Liver (tissue), 3 donors: ENCODE data around the gene CPNE1.
A peak's percentile ranks its signal among the peaks of the same experiment; 100 is the strongest.

Experiments used
- ATF3 ChIP-seq: IDR thresholded peaks from 2 replicates; pipeline ENCODE4 v1.6.1; 2016; ENCODE audit warnings: antibody characterized with exemption
- CTCF ChIP-seq: fragments of 150-350 bp; IDR thresholded peaks from 2 replicates; pipeline ENCODE4 v1.5.1; 2017; ENCODE audit warnings: improper control_type of control experiment, low read depth, low read length; ENCODE audit not compliant: missing input control
- EGR1 ChIP-seq, 2 donors: IDR thresholded peaks; 2 replicates each; pipeline ENCODE4 v1.6.1; 2016 to 2018; ENCODE audit warnings: antibody characterized with exemption in 2 of 2, low read depth in 2 of 2
- FOXA1 ChIP-seq: IDR thresholded peaks from 2 replicates; pipeline ENCODE4 v1.6.1; 2016; ENCODE audit warnings: antibody characterized with exemption
- GABPA ChIP-seq, 2 donors: IDR thresholded peaks in 1 of 2; conservative IDR thresholded peaks in 1 of 2; 2 replicates each; pipeline ENCODE4 v1.6.1; 2016; ENCODE audit warnings: antibody characterized with exemption in 2 of 2, mild to moderate bottlenecking in 1 of 2, moderate library complexity in 1 of 2
- HNF4A ChIP-seq, 2 donors: conservative IDR thresholded peaks; 2 replicates each; pipeline ENCODE4 v1.6.1; 2016; ENCODE audit warnings: antibody characterized with exemption in 2 of 2, mild to moderate bottlenecking in 2 of 2
- MAX ChIP-seq: IDR thresholded peaks from 2 replicates; pipeline ENCODE4 v1.6.1; 2016; ENCODE audit warnings: antibody characterized with exemption
- RAD21 ChIP-seq, 2 donors: IDR thresholded peaks; 2 replicates each; pipeline ENCODE4 v1.6.1; 2016; ENCODE audit warnings: antibody characterized with exemption in 2 of 2, mild to moderate bottlenecking in 2 of 2
- YY1 ChIP-seq: IDR thresholded peaks from 2 replicates; pipeline ENCODE4 v1.6.1; 2016; ENCODE audit warnings: antibody characterized with exemption, mild to moderate bottlenecking
- ZBTB33 ChIP-seq: IDR thresholded peaks from 2 replicates; pipeline ENCODE4 v1.6.1; 2016; ENCODE audit warnings: antibody characterized with exemption
- donor health status: healthy.
- donor health status: healthy.

GRCh38 chr20:35690265-35690664, 25.6 kb upstream of the CPNE1 start:
- peak; percentile 27 to 64 for TF ChIP-seq HNF4A (conservative IDR thresholded peaks at IDR 0.05)
- TF ChIP-seq CTCF, result no peak
- no peak for TF ChIP-seq EGR1 (IDR thresholded peaks at IDR 0.05; ENCODE audit: low read depth in 2 of 2)
- TF ChIP-seq YY1, result peak; percentile 74
- no peak for TF ChIP-seq GABPA (IDR thresholded peaks at IDR 0.05 in 1 of 2, conservative IDR thresholded peaks at IDR 0.05 in 1 of 2)
- TF ChIP-seq MAX, result no peak
- no peak for TF ChIP-seq ZBTB33
- peak; percentile 21 to 58 for TF ChIP-seq RAD21 (IDR thresholded peaks at IDR 0.05)
- no peak for TF ChIP-seq ATF3
- no peak for TF ChIP-seq FOXA1
